ENCODE data around the gene ARFIP1.

ARFIP1 gene, protein sequence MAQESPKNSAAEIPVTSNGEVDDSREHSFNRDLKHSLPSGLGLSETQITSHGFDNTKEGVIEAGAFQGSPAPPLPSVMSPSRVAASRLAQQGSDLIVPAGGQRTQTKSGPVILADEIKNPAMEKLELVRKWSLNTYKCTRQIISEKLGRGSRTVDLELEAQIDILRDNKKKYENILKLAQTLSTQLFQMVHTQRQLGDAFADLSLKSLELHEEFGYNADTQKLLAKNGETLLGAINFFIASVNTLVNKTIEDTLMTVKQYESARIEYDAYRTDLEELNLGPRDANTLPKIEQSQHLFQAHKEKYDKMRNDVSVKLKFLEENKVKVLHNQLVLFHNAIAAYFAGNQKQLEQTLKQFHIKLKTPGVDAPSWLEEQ

DNA sequence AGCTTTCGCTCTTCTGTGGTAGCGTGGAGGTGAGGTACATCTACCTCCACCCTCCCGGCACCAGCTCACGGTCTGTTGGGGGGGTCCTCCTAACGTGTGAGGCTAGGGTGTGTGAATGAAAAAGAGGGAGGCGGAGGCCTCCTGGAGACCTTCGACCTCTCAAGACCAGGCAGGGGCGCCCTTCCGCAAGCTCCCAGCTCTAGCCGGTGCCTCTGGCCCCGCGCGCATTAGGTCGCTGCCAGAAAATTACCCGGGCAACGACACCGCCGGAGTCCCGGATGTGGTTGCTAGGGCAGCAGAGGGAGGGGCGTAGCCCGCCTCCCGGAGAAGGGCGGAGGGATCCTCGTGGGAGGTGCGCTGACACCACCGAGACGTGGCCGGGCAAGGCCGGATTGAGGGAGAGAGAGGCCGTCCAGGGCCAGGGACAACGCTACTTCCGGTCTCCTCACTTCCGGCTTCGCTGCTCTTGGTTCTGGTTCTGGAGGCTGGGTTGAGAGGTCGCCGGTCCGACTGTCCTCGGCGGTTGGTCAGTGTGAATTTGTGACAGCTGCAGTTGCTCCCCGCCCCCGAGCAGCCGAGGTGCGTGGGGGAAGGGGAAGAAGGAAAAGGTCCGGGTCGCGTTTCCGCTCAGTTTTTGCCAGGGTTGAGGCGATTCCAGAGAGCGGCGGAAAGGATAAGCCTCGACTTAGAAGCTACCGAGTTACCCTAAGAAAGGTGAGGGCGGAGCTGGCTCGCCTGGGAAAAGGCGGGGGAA lies at the start of gene ARFIP1, which contains the start of gene TIGD4:
TSS of gene ARFIP1 (plus strand) at position 442 of the 754 bp plus-strand sequence. CDS start 49,680 bp downstream, outside the sequence.
TSS of gene TIGD4 (minus strand) at position 218 of the 754 bp plus-strand sequence. CDS start 8,726 bp downstream, outside the sequence.
- DNase-seq (ENCODE audit: low read depth, low spot score) = peak; percentile 71
- ChIA-PET CTCF (interaction anchor here (1.0 to 3.0 kb wide), 6 partner anchors 10 to 348 kb away, joined by 3 to 14 read pairs (median 4); no protein-coding TSS in a partner anchor), POLR2A (interaction anchor here (1.0 kb wide), 1 partner anchor 156 kb away, joined by 3 read pairs; the partner anchor contains the start of gene FHDC1)
- peak within 1 kb of the TSS; percentile 87 for H3K4me3 ChIP-seq (ENCODE audit: low read depth, low read length)
- TF ChIP-seq, protein P1, sequence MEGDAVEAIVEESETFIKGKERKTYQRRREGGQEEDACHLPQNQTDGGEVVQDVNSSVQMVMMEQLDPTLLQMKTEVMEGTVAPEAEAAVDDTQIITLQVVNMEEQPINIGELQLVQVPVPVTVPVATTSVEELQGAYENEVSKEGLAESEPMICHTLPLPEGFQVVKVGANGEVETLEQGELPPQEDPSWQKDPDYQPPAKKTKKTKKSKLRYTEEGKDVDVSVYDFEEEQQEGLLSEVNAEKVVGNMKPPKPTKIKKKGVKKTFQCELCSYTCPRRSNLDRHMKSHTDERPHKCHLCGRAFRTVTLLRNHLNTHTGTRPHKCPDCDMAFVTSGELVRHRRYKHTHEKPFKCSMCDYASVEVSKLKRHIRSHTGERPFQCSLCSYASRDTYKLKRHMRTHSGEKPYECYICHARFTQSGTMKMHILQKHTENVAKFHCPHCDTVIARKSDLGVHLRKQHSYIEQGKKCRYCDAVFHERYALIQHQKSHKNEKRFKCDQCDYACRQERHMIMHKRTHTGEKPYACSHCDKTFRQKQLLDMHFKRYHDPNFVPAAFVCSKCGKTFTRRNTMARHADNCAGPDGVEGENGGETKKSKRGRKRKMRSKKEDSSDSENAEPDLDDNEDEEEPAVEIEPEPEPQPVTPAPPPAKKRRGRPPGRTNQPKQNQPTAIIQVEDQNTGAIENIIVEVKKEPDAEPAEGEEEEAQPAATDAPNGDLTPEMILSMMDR (IDR thresholded peaks at IDR 0.05; ENCODE audit: insufficient read depth, low read length, missing control alignments) = no peak

DNA sequence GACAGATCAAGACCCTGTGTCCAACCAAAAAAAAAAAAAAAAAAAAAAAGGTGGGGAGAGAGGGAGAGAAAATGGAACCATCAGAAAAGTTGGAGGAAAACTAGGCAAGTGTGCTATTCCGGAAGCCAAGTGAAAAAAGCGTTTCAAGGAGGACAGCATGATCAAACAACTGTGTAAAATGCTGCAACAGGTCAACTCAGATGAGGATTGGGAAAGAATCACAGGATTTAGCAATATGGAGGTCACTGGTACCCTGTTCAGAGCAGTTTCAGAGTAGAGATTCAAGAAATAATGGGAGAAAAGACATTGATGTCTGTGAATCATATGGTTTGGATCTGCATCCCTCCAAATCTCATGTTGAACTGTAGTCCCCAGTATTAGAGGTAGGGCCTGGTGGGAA lies 47.8 kb upstream of the ARFIP1 start:
- TF ChIP-seq, protein P1 (IDR thresholded peaks at IDR 0.05; ENCODE audit: insufficient read depth, low read length, missing control alignments) = no peak
- ChIA-PET CTCF (interaction anchor here (1.7 to 5.6 kb wide), 3 partner anchors 13 to 277 kb away, joined by 5 to 48 read pairs (median 9); no protein-coding TSS in a partner anchor), POLR2A (no interaction called here)
- no peak for DNase-seq (ENCODE audit: low read depth, low spot score)
- H3K4me3 ChIP-seq (ENCODE audit: low read depth, low read length) = no peak overlapping the region

DNA sequence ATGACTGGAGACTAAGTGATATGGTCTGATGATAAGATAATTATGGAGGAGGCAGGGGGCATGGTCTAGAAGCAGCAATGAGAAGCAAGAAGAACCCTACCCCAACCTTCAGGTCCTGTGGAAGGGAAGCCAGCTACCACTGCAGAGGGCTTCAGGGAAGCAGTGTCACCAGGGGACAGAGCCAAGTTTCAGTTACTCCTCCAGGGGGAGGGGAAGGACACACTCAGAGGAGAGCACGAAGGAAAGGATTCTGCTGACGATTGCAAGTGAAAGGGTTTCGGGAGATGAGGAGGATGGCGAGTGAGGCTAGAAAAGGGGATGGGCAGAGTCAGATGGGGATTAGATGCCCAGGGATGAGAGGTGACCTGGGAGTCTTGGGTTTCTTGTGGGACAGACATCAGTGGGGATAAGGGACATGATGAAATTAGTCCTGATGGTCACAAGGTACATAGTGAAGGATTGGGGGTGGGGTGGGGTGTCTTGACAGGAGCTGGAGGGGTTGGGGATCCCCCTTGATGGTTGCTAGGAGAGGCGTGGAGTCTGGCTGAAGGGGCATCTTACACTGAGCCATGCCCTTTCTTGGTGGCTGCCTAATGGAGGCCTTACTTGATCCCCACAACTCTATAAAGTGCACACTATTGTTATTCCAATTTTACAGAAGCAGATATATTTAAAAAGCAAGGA lies 45.6 kb upstream of the ARFIP1 start:
- no peak overlapping the region for H3K4me3 ChIP-seq (ENCODE audit: low read depth, low read length)
- DNase-seq (ENCODE audit: low read depth, low spot score) = no peak
- ChIA-PET CTCF (interaction anchor here (1.0 to 5.6 kb wide), 9 partner anchors 88 to 393 kb away, joined by 3 to 48 read pairs (median 6); no protein-coding TSS in a partner anchor), POLR2A (no interaction called here)
- TF ChIP-seq, protein P1 (IDR thresholded peaks at IDR 0.05; ENCODE audit: insufficient read depth, low read length, missing control alignments) = no peak

DNA sequence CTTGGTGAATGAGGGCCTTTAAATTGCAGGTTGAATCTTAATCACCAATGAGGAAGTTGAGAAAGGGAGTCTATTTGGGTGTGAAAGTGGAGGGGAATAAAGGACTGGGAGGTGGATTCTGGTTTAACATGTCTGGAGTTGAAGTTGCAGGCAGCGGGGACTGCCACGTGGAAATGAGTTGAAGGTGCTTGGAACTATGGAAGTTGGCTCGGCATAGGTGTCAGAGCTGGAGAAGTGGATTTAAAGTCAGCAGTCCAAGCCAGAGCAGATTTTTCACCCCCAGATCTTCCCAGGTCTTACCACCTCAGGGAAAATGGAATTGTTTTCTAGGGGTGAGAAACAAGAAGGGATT lies 45.1 kb upstream of the ARFIP1 start:
- no peak for DNase-seq (ENCODE audit: low read depth, low spot score)
- POLR2A ChIA-PET = no interaction called here
- no peak overlapping the region for H3K4me3 ChIP-seq (ENCODE audit: low read depth, low read length)
- CTCF ChIA-PET = interaction anchor here (0.8 to 5.6 kb wide), 20 partner anchors 9 to 392 kb away, joined by 3 to 48 read pairs (median 5); no protein-coding TSS in a partner anchor
- TF ChIP-seq, protein P1 (IDR thresholded peaks at IDR 0.05; ENCODE audit: insufficient read depth, low read length, missing control alignments) = no peak

DNA sequence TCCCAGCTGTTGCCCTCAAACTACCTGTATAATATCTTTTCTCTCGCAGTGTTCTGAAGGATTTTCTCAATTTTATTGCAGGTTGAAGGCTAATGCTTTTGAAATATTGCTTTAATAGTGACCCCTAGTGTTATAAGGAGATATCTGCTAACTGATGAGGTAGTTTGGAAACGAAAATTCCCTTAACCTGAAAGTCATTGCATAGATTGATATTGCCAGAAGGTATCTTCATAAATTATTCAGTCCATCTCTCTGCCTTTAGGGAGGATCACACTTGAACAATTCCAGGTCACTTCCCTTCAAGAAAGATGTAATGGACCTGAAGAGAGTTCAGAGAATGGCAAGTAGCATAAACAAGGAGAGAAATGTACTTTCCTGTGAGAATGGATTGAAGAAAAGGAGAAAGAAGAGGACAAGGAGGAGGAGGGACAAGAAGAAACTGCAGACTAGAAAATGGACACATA lies 44.3 kb upstream of the ARFIP1 start:
- ChIA-PET POLR2A (no interaction called here), CTCF (interaction anchor here (0.6 to 5.6 kb wide), 28 partner anchors 8 to 392 kb away, joined by 3 to 48 read pairs (median 4); no protein-coding TSS in a partner anchor)
- H3K4me3 ChIP-seq (ENCODE audit: low read depth, low read length) = no peak overlapping the region
- TF ChIP-seq, protein P1 (IDR thresholded peaks at IDR 0.05; ENCODE audit: insufficient read depth, low read length, missing control alignments) = peak; percentile 38
- DNase-seq (ENCODE audit: low read depth, low spot score) = no peak
